SK-N-SH (cell line): Measurements from ENCODE around the gene SRD5A1.

Source experiments
- CTCF ChIP-seq: fragments of 200-600 bp; sonication (generic); IDR thresholded peaks from 2 replicates; pipeline ENCODE4 v1.6.1; 2017; ENCODE audit warnings: antibody characterized with exemption, mild to moderate bottlenecking, moderate library complexity
- SMC3 ChIP-seq: IDR thresholded peaks from 2 replicates; pipeline ENCODE4 v1.6.1; 2012; ENCODE audit warnings: low read depth, low read length, improper control_type of control experiment
- TAF1 ChIP-seq: IDR thresholded peaks from 2 replicates; pipeline ENCODE4 v1.6.1; 2012; ENCODE audit warnings: low read depth, mild to moderate bottlenecking, low read length, moderate library complexity, borderline replicate concordance
- USF2 ChIP-seq: fragments of 150-350 bp; IDR thresholded peaks from 2 replicates; pipeline ENCODE4 v1.6.1; 2017; ENCODE audit warnings: antibody characterized with exemption, low read length, low read depth, borderline replicate concordance
- YY1 ChIP-seq: IDR thresholded peaks from 2 replicates; pipeline ENCODE4 v1.4.0; 2012; ENCODE audit warnings: low read depth, mild to moderate bottlenecking
- TF ChIP-seq, protein P1 (sequence below): IDR thresholded peaks from 2 replicates; pipeline ENCODE4; 2012
- TF ChIP-seq, protein P2 (sequence below): IDR thresholded peaks from 2 replicates; pipeline ENCODE4 v1.4.0; 2012; ENCODE audit warnings: low read depth

DNA sequence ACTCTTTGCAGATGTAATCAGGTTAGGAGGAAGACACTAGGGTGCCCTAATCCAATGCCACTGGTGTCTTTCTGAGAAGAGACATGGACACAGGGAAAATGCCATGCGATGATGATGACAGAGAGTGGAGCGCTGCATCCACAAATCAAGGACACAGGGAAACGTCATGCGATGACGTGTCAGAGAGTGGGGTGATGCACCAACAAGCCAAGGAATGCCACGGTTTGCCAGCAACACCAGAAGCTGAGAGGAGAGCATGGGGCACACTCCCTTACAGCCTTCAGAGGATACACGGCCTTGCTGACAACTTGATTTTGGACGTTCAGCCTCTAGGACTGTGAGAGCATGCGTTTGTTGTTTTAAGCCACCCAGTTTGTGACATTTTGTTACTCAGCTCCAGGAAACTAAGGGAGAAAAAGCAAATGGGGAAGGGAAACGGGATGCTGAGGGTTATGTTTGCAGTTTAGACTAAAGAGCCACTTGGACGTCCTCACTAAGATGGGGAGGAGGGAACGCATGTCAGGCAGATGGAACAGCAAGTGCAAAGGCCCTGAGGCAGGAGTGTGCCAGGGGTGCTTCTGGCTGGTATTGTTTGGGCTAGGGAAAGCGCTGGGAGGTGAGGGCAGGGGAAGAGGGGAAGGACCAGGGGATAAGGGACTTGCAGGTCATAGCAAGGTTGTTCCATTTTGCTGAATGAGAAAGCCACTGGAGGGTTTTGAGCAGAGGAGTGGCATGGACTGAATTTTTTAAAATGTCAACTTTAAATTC, 77.5 kb downstream of the SRD5A1 start:
- TF ChIP-seq YY1 (no peak), CTCF (no peak), TAF1 (no peak), SMC3 (no peak), USF2 (no peak)
- TF ChIP-seq, protein P1, sequence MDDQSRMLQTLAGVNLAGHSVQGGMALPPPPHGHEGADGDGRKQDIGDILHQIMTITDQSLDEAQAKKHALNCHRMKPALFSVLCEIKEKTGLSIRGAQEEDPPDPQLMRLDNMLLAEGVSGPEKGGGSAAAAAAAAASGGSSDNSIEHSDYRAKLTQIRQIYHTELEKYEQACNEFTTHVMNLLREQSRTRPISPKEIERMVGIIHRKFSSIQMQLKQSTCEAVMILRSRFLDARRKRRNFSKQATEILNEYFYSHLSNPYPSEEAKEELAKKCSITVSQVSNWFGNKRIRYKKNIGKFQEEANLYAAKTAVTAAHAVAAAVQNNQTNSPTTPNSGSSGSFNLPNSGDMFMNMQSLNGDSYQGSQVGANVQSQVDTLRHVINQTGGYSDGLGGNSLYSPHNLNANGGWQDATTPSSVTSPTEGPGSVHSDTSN = no peak
- TF ChIP-seq, protein P2, sequence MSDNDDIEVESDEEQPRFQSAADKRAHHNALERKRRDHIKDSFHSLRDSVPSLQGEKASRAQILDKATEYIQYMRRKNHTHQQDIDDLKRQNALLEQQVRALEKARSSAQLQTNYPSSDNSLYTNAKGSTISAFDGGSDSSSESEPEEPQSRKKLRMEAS = no peak
